ENCODE measurements around the gene HHAT. TPM values are rescaled to one million over a fixed set of nuclear protein-coding genes. Genes with fewer than 3 reads are reported as not detected.

The HHAT gene
- polyA plus RNA-seq, 3 donors, result 12.7 to 13.8 (median 13.0) TPM

GRCh38 chr1:210709701-210710100, 381.0 kb downstream of the HHAT start:
- DNase-seq, result no peak

GRCh38 chr1:210711825-210712612, 383.3 kb downstream of the HHAT start:
- no peak for DNase-seq

GRCh38 chr1:210715072-210715471, 386.4 kb downstream of the HHAT start:
- DNase-seq, result no peak

GRCh38 chr1:210722410-210723081, 393.8 kb downstream of the HHAT start:
- DNase-seq, result no peak

- no peak for DNase-seq
Measured at GRCh38 chr1:210723646-210724045, 394.9 kb downstream of the HHAT start.

GRCh38 chr1:210724768-210725167, 396.1 kb downstream of the HHAT start:
- DNase-seq, result no peak

Other genes with a start within 250 kb of the HHAT start
- 1 to 10 TPM; 2.7 to 3.5 (median 3.0) TPM for gene SERTAD4, start 96.1 kb upstream of the HHAT start, polyA plus RNA-seq (ENCODE audit: insufficient read length in 3 of 3)

All from renal pelvis (tissue), 4 donors.